Bronchial smooth muscle cell (primary cell): ENCODE results near the gene RGS10. TPM values are rescaled to one million over a fixed set of nuclear protein-coding genes. Genes with fewer than 3 reads are reported as not detected.

Experiments used
- total RNA-seq: library from RNA; depleted of rRNA; stranded (reverse); fragments of >200 nt; gene quantifications from 2 replicates; pipeline ENCODE4 v1.2.1, GENCODE V29; 2014

RGS10 gene
- 51.1 and 51.7 TPM in 2 replicates for total RNA-seq

GRCh38 chr10:119542357-119542987, at the start of gene RGS10:
TSS of gene RGS10 (minus strand) at chr10:119542719. CDS start at chr10:119542638, 81 bp downstream.

Other genes starting within 250 kb of the RGS10 start
- gene TIAL1, start 54.2 kb upstream of the RGS10 start, total RNA-seq = 18.4 and 21.6 TPM in 2 replicates
- 4.4 and 5.2 TPM in 2 replicates for gene BAG3, start 108.7 kb upstream of the RGS10 start, total RNA-seq
- 12.9 and 13.7 TPM in 2 replicates for gene INPP5F, start 183.3 kb upstream of the RGS10 start, total RNA-seq